Heart right ventricle (tissue), 16 donors: Measurements from ENCODE around the gene SP4. TPM values are rescaled to one million over a fixed set of nuclear protein-coding genes. Genes with fewer than 3 reads are reported as not detected.
A peak's percentile ranks its signal among the peaks of the same experiment; 100 is the strongest.

ENCODE experiments used
- ATAC-seq, 8 donors: fragments of 200-7000 bp; cut with Tn5 transposase; one replicate each; pipeline ENCODE4 v1.9.1; 2020; ENCODE audit warnings: mild to moderate bottlenecking in 8 of 8, moderate library complexity in 8 of 8, moderate number of reproducible peaks in 1 of 8
- DNase-seq, 2 donors: peaks; one replicate each; pipeline ENCODE4 v3.0.0-alpha.2; 2020
- H3K27ac ChIP-seq, 10 donors: fragments of 200-600 bp; sonication (generic) in 2 of 10; one replicate each; pipeline versions ENCODE4 v1.5.0 to v1.8.0; 2020 to 2022; ENCODE audit warnings: mild to moderate bottlenecking in 3 of 10
- H3K27me3 ChIP-seq, 7 donors: fragments of 200-600 bp; one replicate each; pipeline ENCODE4 v1.8.0; 2021 to 2022; ENCODE audit warnings: mild to moderate bottlenecking in 2 of 7
- H3K36me3 ChIP-seq, 9 donors: fragments of 200-600 bp; sonication (generic) in 1 of 9; one replicate each; pipeline versions ENCODE4 v1.5.0 to v1.8.0; 2020 to 2022; ENCODE audit warnings: mild to moderate bottlenecking in 2 of 9
- H3K4me1 ChIP-seq, 9 donors: fragments of 200-600 bp; sonication (generic) in 1 of 9; one replicate each; pipeline versions ENCODE4 v1.5.0 to v1.8.0; 2020 to 2022; ENCODE audit warnings: mild to moderate bottlenecking in 4 of 9
- H3K4me3 ChIP-seq, 10 donors: fragments of 200-600 bp; sonication (generic) in 2 of 10; one replicate each; pipeline versions ENCODE4 v1.5.0 to v1.8.0; 2020 to 2022; ENCODE audit warnings: mild to moderate bottlenecking in 7 of 10, moderate library complexity in 2 of 10
- H3K9me3 ChIP-seq, 11 donors: fragments of 200-600 bp in 10 of 11; sonication (generic) in 2 of 11; one replicate each; pipeline versions ENCODE4 v1.5.0 to v1.8.0; 2013 to 2022; ENCODE audit warnings: mild to moderate bottlenecking in 2 of 11, control low read depth in 1 of 11, moderate library complexity in 1 of 11
- CTCF ChIP-seq, 9 donors: fragments of 200-600 bp; sonication (generic) in 2 of 9; IDR thresholded peaks; one replicate each; pipeline versions ENCODE4 v1.5.0 to v1.8.0; 2021 to 2022; ENCODE audit warnings: antibody characterized with exemption in 9 of 9, mild to moderate bottlenecking in 5 of 9, moderate library complexity in 1 of 9
- WGBS, 2 donors: extraction: QIAGEN DNeasy Blood & Tissue Kit; methylation state at CpG; one replicate each; pipeline ENCODE4 v1.1.7; 2013; ENCODE audit warnings: inconsistent platforms in 1 of 2; 5-methylcytosine and 5-hydroxymethylcytosine counted together
- intact Hi-C, 10 donors: fragments of 100-400 bp; cut with DNase I; formaldehyde crosslinking; loops; one replicate each; pipeline versions ENCODE4 v1.11.1 to v1.14.2; 2022
- polyA plus RNA-seq, 2 donors: library from polyadenylated mRNA; stranded (reverse); fragments of 200-250 nt; gene quantifications; one replicate each; pipeline ENCODE4 v1.2.3, GENCODE V29; 2013
- total RNA-seq, 10 donors: library from RNA; stranded (reverse); fragmentation: NEBNext Ultra II Directional in 3 of 10; extraction: Animal tissue kit (Norgen Biotek cat#: 25700) in 3 of 10; gene quantifications; one replicate each; pipeline versions ENCODE4 v1.2.1 to v1.2.4, GENCODE V29; 2021 to 2023
- donor health status: Arrhythmogenic right ventricular cardiomyopathy.
- donor health status: ischemic (EF 13 %, LVEDD 7.1; RV severe dilation, severe dysfunction).
- donor health status: healthy with polysubstance abuse.
- donor health status: DM: no; HTN: yes; CAD: no.
- donor health status: DM: no; HTN: no; CAD: no.
- donor health status: ischemic (EF 25% LVEDD 6.9; RV normal size, moderate dysfunction).
- donor health status: ischemic (EF 25% LVEDD 5.7; RV mildly dilated, moderate dysfunction).
- donor health status: healthy.
- donor health status: DM: yes; HTN: yes; CAD: no.
- donor health status: Ischemic cardiomyopathy.
- donor health status: ischemic (EF 35%, LVEDD 5.7; RV mildly dilated, moderate dysfunction).
- donor health status: nonischemic (EF 11% LVEDD 7.7; RV severe dilation, severe dysfunction).
- donor health status: DM: yes; HTN: yes; CAD: no.
- donor health status: PGD.
- donor health status: ischemic (EF 29% LVEDD 5.4; RV normal size, mild dysfunction).
- donor health status: nonischemic (EF 23%, LVEDD 6.1; RV moderate dilation, normal function).

The SP4 gene
- total and polyA plus RNA-seq, 12 donors: 1.6 to 9.9 (median 6.5) TPM

DNA sequence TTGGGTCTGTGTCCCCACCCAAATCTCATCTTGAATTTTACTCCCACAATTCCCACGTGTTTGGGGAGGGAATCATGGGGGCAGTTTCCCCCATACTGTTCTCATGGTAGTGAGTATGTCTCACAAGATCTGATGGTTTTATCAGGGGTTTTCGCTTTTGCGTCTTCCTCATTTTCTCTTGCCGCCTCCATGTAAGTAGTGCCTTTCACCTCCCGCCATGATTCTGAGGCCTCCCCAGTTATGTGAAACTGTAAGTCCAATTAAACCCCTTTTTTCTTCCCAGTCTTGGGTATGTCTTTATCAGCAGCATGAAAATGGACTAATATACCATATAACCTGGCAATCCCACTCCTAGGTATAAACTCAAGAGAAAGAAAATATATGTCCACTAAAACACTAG is 25.9 kb upstream of the SP4 start:
- no peak for TF ChIP-seq CTCF (IDR thresholded peaks at IDR 0.05)
- Histone ChIP-seq H3K36me3 (no peaks in the 10 kb centered on the region), H3K4me1 (no peaks in the 10 kb centered on the region), H3K4me3 (no peak overlapping the region), H3K27ac (no peak overlapping the region), H3K9me3 (no peaks in the 10 kb centered on the region), H3K27me3 (no peaks in the 10 kb centered on the region)
- ATAC-seq (no peak), DNase-seq (no peak)
- intact Hi-C loops: no loop called here
- 79 to 85% methylated on average over 5 of the region's 5 CpGs for whole genome bisulfite sequencing, 2 donors

- peaks cover 0 to 8% (median 0%) of the 10 kb centered on the region in 7 donors for H3K27me3 ChIP-seq
- WGBS, 2 donors: 74 to 75% methylated on average over 4 of the region's 4 CpGs
- H3K36me3 ChIP-seq: no peaks in the 10 kb centered on the region
- ATAC-seq: no peak
- DNase-seq: no peak
- no peak overlapping the region for H3K4me3 ChIP-seq
- no peaks in the 10 kb centered on the region for H3K9me3 ChIP-seq
- intact Hi-C loops: no loop called here
- TF ChIP-seq CTCF (IDR thresholded peaks at IDR 0.05): no peak
- H3K4me1 ChIP-seq: no peaks in the 10 kb centered on the region
- H3K27ac ChIP-seq: no peak overlapping the region
Measured at GRCh38 chr7:21407796-21408480, 19.9 kb upstream of the SP4 start.

DNA sequence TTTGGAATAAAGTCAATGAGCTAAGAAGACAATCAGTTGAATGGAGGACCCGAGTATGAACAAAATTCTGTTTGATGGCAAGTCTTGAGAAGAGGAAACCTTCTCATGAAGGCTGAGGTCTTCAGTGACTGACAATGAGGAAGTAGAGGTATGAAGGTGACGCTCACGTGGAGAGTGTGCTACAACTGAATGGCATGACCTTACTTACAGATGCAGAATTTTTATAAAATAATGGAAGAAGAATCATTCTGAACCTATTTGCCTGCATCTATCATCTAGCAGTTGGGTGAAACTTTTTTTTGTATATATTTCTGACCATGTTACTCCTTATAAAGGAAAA is 19.4 kb upstream of the SP4 start:
- H3K36me3 ChIP-seq: no peaks in the 10 kb centered on the region
- intact Hi-C loops: no loop called here
- TF ChIP-seq CTCF (IDR thresholded peaks at IDR 0.05): no peak
- ATAC-seq (no peak), DNase-seq (no peak)
- H3K9me3 ChIP-seq: no peaks in the 10 kb centered on the region
- peaks cover 0 to 8% (median 0%) of the 10 kb centered on the region in 7 donors for H3K27me3 ChIP-seq
- WGBS, 2 donors: 86 to 91% methylated on average over 3 of the region's 3 CpGs
- no peak overlapping the region for H3K4me3 ChIP-seq
- peaks cover 0 to 5% (median 0%) of the 10 kb centered on the region in 9 donors for H3K4me1 ChIP-seq
- no peak overlapping the region for H3K27ac ChIP-seq

GRCh38 chr7:21412410-21412851 is 15.5 kb upstream of the SP4 start:
- TF ChIP-seq CTCF (IDR thresholded peaks at IDR 0.05): no peak
- Histone ChIP-seq H3K4me1 (peaks cover 0 to 9% (median 0%) of the 10 kb centered on the region in 9 donors), H3K27ac (peak overlapping the region in 2 of 10 donors; percentile 5 to 49), H3K9me3 (no peaks in the 10 kb centered on the region), H3K27me3 (peaks cover 0 to 8% (median 0%) of the 10 kb centered on the region in 7 donors), H3K4me3 (no peak overlapping the region), H3K36me3 (no peaks in the 10 kb centered on the region)
- ATAC-seq (no peak), DNase-seq (no peak)
- 61 to 87% methylated on average over 1 of the region's 1 CpG for WGBS, 2 donors
- intact Hi-C loops: no loop called here
